IMR-90 (cell line): ENCODE measurements around the gene CEP41. TPM values are rescaled to one million over a fixed set of nuclear protein-coding genes. Genes with fewer than 3 reads are reported as not detected.

ENCODE experiments used
- ATAC-seq: fragments of 200-7000 bp; cut with Tn5 transposase; 2 replicates; pipeline ENCODE4 v1.9.1; 2020; ENCODE audit warnings: low read depth, mild to moderate bottlenecking, moderate library complexity
- BruUV-seq: library from RNA; stranded (reverse); fragments of 400-500 nt; replicated peaks from 2 replicates; lab custom pipeline; 2021; lab: Mats Ljungman, UMichigan
- CTCF ChIA-PET: fragments of 300-600 bp; formaldehyde crosslinking; extraction: SDS; loops from one replicate; lab custom pipeline; 2021; ENCODE audit warnings: antibody characterized with exemption; lab: Yijun Ruan, JAX
- POLR2A ChIA-PET: fragments of 300-600 bp; sonication (Branson Sonifier 250); formaldehyde crosslinking; loops from one replicate; lab custom pipeline; 2022; ENCODE audit warnings: antibody characterized with exemption; ENCODE audit not compliant: unreplicated experiment; lab: Charles Lee
- DNase-seq: peaks from one replicate; pipeline ENCODE4 v3.0.0; 2013
- H2AFZ ChIP-seq: replicated peaks from 2 replicates; pipeline ENCODE3; 2013; ENCODE audit warnings: low read length, mild to moderate bottlenecking; ENCODE audit not compliant: poor library complexity
- H2AK5ac ChIP-seq: 2 replicates; pipeline ENCODE4 v1.6.1; 2013; ENCODE audit warnings: low read depth, low read length, inconsistent platforms
- H2AK9ac ChIP-seq: replicated peaks from 2 replicates; pipeline ENCODE3; 2013; ENCODE audit warnings: mild to moderate bottlenecking, low read depth, low read length, moderate library complexity; ENCODE audit not compliant: poor library complexity
- H2BK120ac ChIP-seq: 2 replicates; pipeline ENCODE4 v1.6.1; 2013; ENCODE audit warnings: low read depth, low read length, inconsistent platforms
- H2BK15ac ChIP-seq: 3 replicates; pipeline ENCODE4 v1.6.1; 2013; ENCODE audit warnings: low read depth, low read length, inconsistent platforms
- H2BK20ac ChIP-seq: 2 replicates; pipeline ENCODE4 v1.6.1; 2013; ENCODE audit warnings: low read depth, mild to moderate bottlenecking, inconsistent platforms, low read length, moderate library complexity
- H2BK5ac ChIP-seq: 2 replicates; pipeline ENCODE4 v1.6.1; 2013; ENCODE audit warnings: mild to moderate bottlenecking, low read depth, low read length, inconsistent platforms; ENCODE audit not compliant: poor library complexity, severe bottlenecking
- H3K14ac ChIP-seq: replicated peaks from 2 replicates; pipeline ENCODE4 v1.6.1; 2013; ENCODE audit warnings: low read depth, low read length, inconsistent platforms
- H3K18ac ChIP-seq: 2 replicates; pipeline ENCODE4 v1.6.1; 2013; ENCODE audit warnings: low read depth, low read length, control low read depth
- H3K23ac ChIP-seq: 2 replicates; pipeline ENCODE4 v1.6.1; 2013; ENCODE audit warnings: low read depth, low read length, inconsistent platforms
- H3K27ac ChIP-seq: 2 replicates; pipeline ENCODE4 v1.5.1; 2013; ENCODE audit warnings: mild to moderate bottlenecking, control low read depth, low read length; ENCODE audit not compliant: insufficient read depth
- H3K27me3 ChIP-seq: 2 replicates; pipeline ENCODE4 v1.6.1; 2013; ENCODE audit warnings: low read length; ENCODE audit not compliant: control insufficient read depth, insufficient read depth
- H3K36me3 ChIP-seq: 2 replicates; pipeline ENCODE4 v1.6.1; 2013; ENCODE audit warnings: low read length, mixed read lengths; ENCODE audit not compliant: control insufficient read depth, insufficient read depth
- H3K4ac ChIP-seq: 2 replicates; pipeline ENCODE4 v1.6.1; 2013; ENCODE audit warnings: low read depth, low read length, inconsistent platforms
- H3K4me1 ChIP-seq: 2 replicates; pipeline ENCODE4 v1.6.1; 2013; ENCODE audit warnings: low read length, mixed read lengths; ENCODE audit not compliant: control insufficient read depth, insufficient read depth
- H3K4me2 ChIP-seq: 2 replicates; pipeline ENCODE4 v1.6.1; 2013; ENCODE audit warnings: low read depth, mild to moderate bottlenecking, control low read depth, low read length, moderate library complexity
- H3K4me3 ChIP-seq: 2 replicates; pipeline ENCODE4 v1.5.1; 2013; ENCODE audit warnings: low read depth, mild to moderate bottlenecking, control low read depth, low read length, moderate library complexity; ENCODE audit not compliant: insufficient read depth
- H3K56ac ChIP-seq: 2 replicates; pipeline ENCODE4 v1.6.1; 2013; ENCODE audit warnings: low read length, inconsistent platforms; ENCODE audit not compliant: insufficient read depth; ENCODE audit errors: extremely low read depth
- H3K79me1 ChIP-seq, 2 experiments: 2 replicates each; pipeline ENCODE4 v1.6.1; 2013; ENCODE audit warnings: low read length in 2 of 2, inconsistent platforms in 1 of 2, low read depth in 1 of 2
- H3K9ac ChIP-seq: 2 replicates; pipeline ENCODE4 v1.6.1; 2013; ENCODE audit warnings: low read depth, low read length, control low read depth
- H3K9me1 ChIP-seq: 2 replicates; pipeline ENCODE4 v1.6.1; 2013; ENCODE audit warnings: low read length, inconsistent platforms; ENCODE audit not compliant: insufficient read depth
- H3K9me3 ChIP-seq: 2 replicates; pipeline ENCODE4 v1.6.1; 2013; ENCODE audit warnings: low read length; ENCODE audit not compliant: control insufficient read depth, insufficient read depth
- H4K20me1 ChIP-seq: 2 replicates; pipeline ENCODE4 v1.6.1; 2013; ENCODE audit warnings: low read length, inconsistent platforms; ENCODE audit not compliant: insufficient read depth
- H4K5ac ChIP-seq: 2 replicates; pipeline ENCODE4 v1.6.1; 2013; ENCODE audit warnings: mild to moderate bottlenecking, low read depth, low read length, control low read depth
- H4K8ac ChIP-seq, 2 experiments: 2 replicates each; pipeline ENCODE4 v1.6.1; 2013; ENCODE audit warnings: low read depth in 2 of 2, low read length in 2 of 2, control low read depth in 1 of 2, inconsistent platforms in 1 of 2
- H4K91ac ChIP-seq: 2 replicates; pipeline ENCODE4 v1.6.1; 2013; ENCODE audit warnings: low read depth, low read length, inconsistent platforms; ENCODE audit not compliant: insufficient read depth
- BHLHE40 ChIP-seq: fragments of 150-350 bp; IDR thresholded peaks from 2 replicates; pipeline ENCODE4 v1.6.1; 2016; ENCODE audit warnings: mild to moderate bottlenecking, low read depth, low read length
- CEBPB ChIP-seq: IDR thresholded peaks from 2 replicates; pipeline ENCODE4 v1.6.1; 2012; ENCODE audit warnings: low read depth, low read length, improper control_type of control experiment
- CHD1 ChIP-seq: IDR thresholded peaks from 2 replicates; pipeline ENCODE4 v1.6.1; 2012; ENCODE audit warnings: low read depth, low read length, improper control_type of control experiment
- FOS ChIP-seq: fragments of 150-350 bp; IDR thresholded peaks from 2 replicates; pipeline ENCODE4 v1.6.1; 2016; ENCODE audit warnings: low read depth, low read length
- MAFK ChIP-seq: IDR thresholded peaks from 2 replicates; pipeline ENCODE4 v1.6.1; 2012; ENCODE audit warnings: low read depth, low read length, improper control_type of control experiment
- MAZ ChIP-seq: IDR thresholded peaks from 2 replicates; pipeline ENCODE4 v1.6.1; 2012; ENCODE audit warnings: low read depth, mild to moderate bottlenecking, low read length, improper control_type of control experiment, moderate library complexity, borderline replicate concordance
- MXI1 ChIP-seq: IDR thresholded peaks from 2 replicates; pipeline ENCODE4 v1.6.1; 2012; ENCODE audit warnings: low read depth, mild to moderate bottlenecking, low read length, moderate library complexity, borderline replicate concordance
- NFE2L2 ChIP-seq: fragments of 150-350 bp; IDR thresholded peaks from 2 replicates; pipeline ENCODE4 v1.6.1; 2016; ENCODE audit warnings: low read depth, mild to moderate bottlenecking, low read length
- POLR2A ChIP-seq: IDR thresholded peaks from 2 replicates; pipeline ENCODE4 v1.6.1; 2012; ENCODE audit warnings: mild to moderate bottlenecking, low read depth, low read length
- RAD21 ChIP-seq: IDR thresholded peaks from 2 replicates; pipeline ENCODE4 v1.6.1; 2012; ENCODE audit warnings: low read length, improper control_type of control experiment
- RCOR1 ChIP-seq: IDR thresholded peaks from 2 replicates; pipeline ENCODE4 v1.6.1; 2012; ENCODE audit warnings: mild to moderate bottlenecking, low read length, improper control_type of control experiment; ENCODE audit not compliant: insufficient replicate concordance
- SMC3 ChIP-seq: fragments of 150-350 bp; IDR thresholded peaks from 2 replicates; pipeline ENCODE4 v1.6.1; 2016; ENCODE audit warnings: low read depth, mild to moderate bottlenecking, antibody characterized with exemption, low read length, moderate library complexity
- WGBS, 2 experiments: methylation state at CpG; one replicate each; pipeline versions ENCODE4 v1.1.5 to v1.1.7; 2013; ENCODE audit warnings: missing lambda C conversion rate in 2 of 2; ENCODE audit not compliant: insufficient read length in 1 of 2; ENCODE audit errors: extremely low coverage in 2 of 2; 5-methylcytosine and 5-hydroxymethylcytosine counted together
- dilution Hi-C: fragments of 300-500 bp; cut with HindIII; formaldehyde crosslinking; loops from one replicate; pipeline ENCODE4 v1.14.3; 2018; ENCODE audit warnings: low sequenced_read_pairs; ENCODE audit not compliant: unreplicated experiment
- in situ Hi-C: fragments of 300-500 bp; cut with MboI; formaldehyde crosslinking; loops from 3 replicates; pipeline ENCODE4 v1.14.3; 2019; ENCODE audit warnings: low sequenced_read_pairs, inconsistent platforms, mixed read lengths
- intact Hi-C: fragments of 100-400 bp; cut with micrococcal nuclease; formaldehyde crosslinking; loops from 2 replicates; pipeline ENCODE4 v1.10.0; 2022
- polyA plus RNA-seq, 3 experiments: library from polyadenylated mRNA; depleted of rRNA; stranded (reverse); fragments of >200 nt; gene quantifications; 2 replicates each; pipeline ENCODE4 v1.2.3, GENCODE V29; 2012; ENCODE audit warnings: low replicate concordance in 1 of 3
- total RNA-seq: library from RNA; depleted of rRNA; stranded (reverse); fragments of >200 nt; gene quantifications from 2 replicates; pipeline ENCODE4 v1.2.3, GENCODE V29; 2012
- TF ChIP-seq, protein P1 (sequence below): fragments of 150-350 bp; IDR thresholded peaks from 2 replicates; pipeline ENCODE4 v1.6.1; 2017; ENCODE audit warnings: mild to moderate bottlenecking, antibody characterized with exemption, low read length, low read depth
- TF ChIP-seq, protein P2 (sequence below): fragments of 150-350 bp; IDR thresholded peaks from 2 replicates; pipeline ENCODE4 v1.6.1; 2016; ENCODE audit warnings: low read depth, mild to moderate bottlenecking, low read length, moderate library complexity, borderline replicate concordance
- TF ChIP-seq, protein P3 (sequence below): conservative IDR thresholded peaks from 2 replicates; pipeline ENCODE4 v1.5.1; 2012; ENCODE audit warnings: mild to moderate bottlenecking, low read depth, low read length, improper control_type of control experiment

The CEP41 gene
- total and polyA plus RNA-seq, 2 of the 4 experiments (the other 2 are of a cell fraction), result 12.2 to 21.9 TPM

DNA sequence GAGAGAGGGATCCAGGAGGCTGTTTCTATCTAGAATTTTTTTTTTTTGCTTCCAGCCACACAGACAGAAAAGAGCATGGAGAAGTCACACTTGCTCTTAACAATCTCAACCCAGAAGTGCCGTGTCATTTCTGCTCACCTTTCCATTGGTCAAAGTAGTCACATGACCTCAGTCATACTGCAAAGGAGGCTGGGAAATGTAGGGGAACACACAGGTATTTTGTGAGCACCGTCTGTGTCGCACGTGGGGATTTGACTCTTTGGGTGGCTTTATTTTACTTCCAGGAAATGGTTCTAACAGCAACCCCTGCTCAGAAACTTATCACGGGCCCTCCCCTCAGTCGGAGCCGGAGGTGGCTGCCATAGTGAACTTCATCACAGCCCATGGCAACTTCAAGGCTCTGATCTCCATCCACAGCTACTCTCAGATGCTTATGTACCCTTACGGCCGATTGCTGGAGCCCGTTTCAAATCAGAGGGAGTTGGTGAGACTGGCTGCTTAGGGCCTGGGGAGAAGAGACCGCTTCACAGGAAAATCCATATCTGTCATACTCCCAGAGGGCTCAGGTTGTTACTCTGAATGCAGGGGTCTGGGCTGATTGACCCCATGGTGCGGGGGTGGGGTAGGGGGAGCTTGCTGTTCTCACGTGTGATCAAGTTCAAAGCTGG, 73.6 kb downstream of the CEP41 start:
- peak overlapping the region; percentile 89 for H3K14ac ChIP-seq
- H2AK9ac ChIP-seq, result peak overlapping the region; percentile 76
- DNase-seq (no peak), ATAC-seq (no peak)
- no peak overlapping the region for H3K4me2 ChIP-seq
- H3K9ac ChIP-seq, result no peak overlapping the region
- peak overlapping the region; percentile 86; the same call in 1 of the 2 replicates for H3K18ac ChIP-seq
- in situ Hi-C loops, result no loop called here
- H3K79me1 ChIP-seq, result peaks cover 0 to 19% of the 10 kb centered on the region in 2 experiments; a peak in 1 of 4 replicates
- H4K8ac ChIP-seq, result peak overlapping the region; percentile 83 to 96
- peak overlapping the region; percentile 70; the same call in 1 of the 2 replicates for H3K23ac ChIP-seq
- no peaks in the 10 kb centered on the region for H3K27me3 ChIP-seq
- WGBS, 2 experiments, result 100% methylated on average over 3 of the region's 13 CpGs; no CpG with 5 or more reads in 1 of the 2 experiments
- H4K5ac ChIP-seq, result peak overlapping the region; percentile 71
- H3K4me3 ChIP-seq, result no peak overlapping the region
- H4K91ac ChIP-seq, result peak overlapping the region; percentile 95
- no peaks in the 10 kb centered on the region for H3K36me3 ChIP-seq
- no peak overlapping the region for H2AFZ ChIP-seq
- peak overlapping the region; percentile 77; the same call in 1 of the 2 replicates for H3K56ac ChIP-seq
- intact Hi-C loops, result no loop called here
- H2BK120ac ChIP-seq, result peak overlapping the region; percentile 98
- POLR2A ChIA-PET, result no interaction called here
- CTCF ChIA-PET, result no interaction called here
- no peaks in the 10 kb centered on the region for H4K20me1 ChIP-seq
- H3K9me3 ChIP-seq, result no peaks in the 10 kb centered on the region
- H3K27ac ChIP-seq, result peak overlapping the region; percentile 17; the same call in 1 of the 2 replicates
- H2BK20ac ChIP-seq, result peak overlapping the region; percentile 96
- peaks cover 57% of the 10 kb centered on the region for H3K9me1 ChIP-seq
- H3K4ac ChIP-seq, result peak overlapping the region; percentile 99
- H3K4me1 ChIP-seq, result peaks cover 54% of the 10 kb centered on the region
- peak overlapping the region; percentile 63 for H2BK15ac ChIP-seq
- H2BK5ac ChIP-seq, result peak overlapping the region; percentile 96
- H2AK5ac ChIP-seq, result peak overlapping the region; percentile 100
- no TSS peak for BruUV-seq
- dilution Hi-C loops, result no loop called here
- TF ChIP-seq CEBPB (no peak), RCOR1 (no peak), CHD1 (no peak), MAZ (no peak), POLR2A (no peak), SMC3 (no peak), RAD21 (no peak), MAFK (no peak), NFE2L2 (no peak), BHLHE40 (no peak), FOS (no peak), MXI1 (no peak)
- TF ChIP-seq, protein P1, sequence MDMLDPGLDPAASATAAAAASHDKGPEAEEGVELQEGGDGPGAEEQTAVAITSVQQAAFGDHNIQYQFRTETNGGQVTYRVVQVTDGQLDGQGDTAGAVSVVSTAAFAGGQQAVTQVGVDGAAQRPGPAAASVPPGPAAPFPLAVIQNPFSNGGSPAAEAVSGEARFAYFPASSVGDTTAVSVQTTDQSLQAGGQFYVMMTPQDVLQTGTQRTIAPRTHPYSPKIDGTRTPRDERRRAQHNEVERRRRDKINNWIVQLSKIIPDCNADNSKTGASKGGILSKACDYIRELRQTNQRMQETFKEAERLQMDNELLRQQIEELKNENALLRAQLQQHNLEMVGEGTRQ, result no peak; the same call in 1 of the 2 replicates
- TF ChIP-seq, protein P2, sequence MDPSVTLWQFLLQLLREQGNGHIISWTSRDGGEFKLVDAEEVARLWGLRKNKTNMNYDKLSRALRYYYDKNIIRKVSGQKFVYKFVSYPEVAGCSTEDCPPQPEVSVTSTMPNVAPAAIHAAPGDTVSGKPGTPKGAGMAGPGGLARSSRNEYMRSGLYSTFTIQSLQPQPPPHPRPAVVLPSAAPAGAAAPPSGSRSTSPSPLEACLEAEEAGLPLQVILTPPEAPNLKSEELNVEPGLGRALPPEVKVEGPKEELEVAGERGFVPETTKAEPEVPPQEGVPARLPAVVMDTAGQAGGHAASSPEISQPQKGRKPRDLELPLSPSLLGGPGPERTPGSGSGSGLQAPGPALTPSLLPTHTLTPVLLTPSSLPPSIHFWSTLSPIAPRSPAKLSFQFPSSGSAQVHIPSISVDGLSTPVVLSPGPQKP, result no peak
- TF ChIP-seq, protein P3, sequence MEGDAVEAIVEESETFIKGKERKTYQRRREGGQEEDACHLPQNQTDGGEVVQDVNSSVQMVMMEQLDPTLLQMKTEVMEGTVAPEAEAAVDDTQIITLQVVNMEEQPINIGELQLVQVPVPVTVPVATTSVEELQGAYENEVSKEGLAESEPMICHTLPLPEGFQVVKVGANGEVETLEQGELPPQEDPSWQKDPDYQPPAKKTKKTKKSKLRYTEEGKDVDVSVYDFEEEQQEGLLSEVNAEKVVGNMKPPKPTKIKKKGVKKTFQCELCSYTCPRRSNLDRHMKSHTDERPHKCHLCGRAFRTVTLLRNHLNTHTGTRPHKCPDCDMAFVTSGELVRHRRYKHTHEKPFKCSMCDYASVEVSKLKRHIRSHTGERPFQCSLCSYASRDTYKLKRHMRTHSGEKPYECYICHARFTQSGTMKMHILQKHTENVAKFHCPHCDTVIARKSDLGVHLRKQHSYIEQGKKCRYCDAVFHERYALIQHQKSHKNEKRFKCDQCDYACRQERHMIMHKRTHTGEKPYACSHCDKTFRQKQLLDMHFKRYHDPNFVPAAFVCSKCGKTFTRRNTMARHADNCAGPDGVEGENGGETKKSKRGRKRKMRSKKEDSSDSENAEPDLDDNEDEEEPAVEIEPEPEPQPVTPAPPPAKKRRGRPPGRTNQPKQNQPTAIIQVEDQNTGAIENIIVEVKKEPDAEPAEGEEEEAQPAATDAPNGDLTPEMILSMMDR, result no peak
